Spinal cord (tissue), 10 donors: ENCODE data around the gene MPP4. TPM values are rescaled to one million over a fixed set of nuclear protein-coding genes. Genes with fewer than 3 reads are reported as not detected.
A peak's percentile ranks its signal among the peaks of the same experiment; 100 is the strongest.

Experiments
- DNase-seq, 6 donors: peaks; one replicate each; pipeline versions ENCODE4 v3.0.0 to v3.0.0-alpha.2; 2013 to 2015; ENCODE audit warnings: low spot score in 6 of 6, low read depth in 4 of 6
- H3K27ac ChIP-seq: one replicate; pipeline ENCODE4 v1.5.1; 2013; ENCODE audit warnings: low read depth, low read length, control low read depth
- H3K27me3 ChIP-seq: one replicate; pipeline ENCODE4 v1.6.1; 2013; ENCODE audit warnings: low read length; ENCODE audit not compliant: control insufficient read depth, insufficient read depth
- H3K36me3 ChIP-seq: one replicate; pipeline ENCODE4 v1.6.1; 2013; ENCODE audit warnings: low read length; ENCODE audit not compliant: control insufficient read depth, insufficient read depth
- H3K4me1 ChIP-seq: one replicate; pipeline ENCODE4 v1.6.1; 2013; ENCODE audit warnings: low read length; ENCODE audit not compliant: control insufficient read depth, insufficient read depth
- H3K4me3 ChIP-seq: one replicate; pipeline ENCODE4 v1.5.1; 2013; ENCODE audit warnings: low read depth, low read length, control low read depth
- H3K9me3 ChIP-seq: one replicate; pipeline ENCODE4 v1.6.1; 2013; ENCODE audit warnings: low read length; ENCODE audit not compliant: control insufficient read depth, insufficient read depth
- WGBS: methylation state at CpG from one replicate; pipeline ENCODE4 v1.1.5; 2013; ENCODE audit warnings: missing lambda C conversion rate; ENCODE audit not compliant: insufficient coverage; 5-methylcytosine and 5-hydroxymethylcytosine counted together
- polyA plus RNA-seq, 2 donors: library from polyadenylated mRNA; unstranded; fragments of 120-200 nt; gene quantifications; one replicate each; pipeline ENCODE4 v1.2.1, GENCODE V29; 2013; ENCODE audit not compliant: insufficient read length in 2 of 2
- small RNA-seq: library from RNA; depleted of rRNA; stranded (forward); fragments of <200 nt; gene quantifications from one replicate; pipeline ENCODE3, GENCODE V24; 2014; ENCODE audit warnings: low replicate concordance
- total RNA-seq, 2 donors: library from RNA; depleted of rRNA in 1 of 2; stranded (reverse); fragments of 120-200 nt in 1 of 2; fragments of >200 nt in 1 of 2; gene quantifications; one replicate each; pipeline versions ENCODE4 v1.2.3 to v1.2.4, GENCODE V29; 2013 to 2014
- donor health status: healthy.

MPP4 gene
- total and polyA plus RNA-seq, 4 donors, result 0.22 to 0.89 (median 0.28) TPM

GRCh38 chr2:201621293-201621999 is 77.0 kb downstream of the MPP4 start:
- WGBS, result 100% methylated on average over 3 of the region's 4 CpGs

GRCh38 chr2:201618744-201619662 is 79.4 kb downstream of the MPP4 start:
- WGBS, result 43% methylated on average over 38 of the region's 39 CpGs
- peaks cover 6% of the 10 kb centered on the region for H3K4me1 ChIP-seq
- H3K27ac ChIP-seq, result no peak overlapping the region
- peak overlapping the region; percentile 13 for H3K4me3 ChIP-seq
- peak in 2 of 6 donors; percentile 74 to 78 for DNase-seq
- no peaks in the 10 kb centered on the region for H3K27me3 ChIP-seq
- H3K9me3 ChIP-seq, result no peaks in the 10 kb centered on the region
- H3K36me3 ChIP-seq, result no peaks in the 10 kb centered on the region

More at GRCh38 chr2:201621293-201621999, 77.0 kb downstream of the MPP4 start:
- Histone ChIP-seq H3K9me3 (no peaks in the 10 kb centered on the region), H3K4me1 (peaks cover 6% of the 10 kb centered on the region), H3K27me3 (no peaks in the 10 kb centered on the region), H3K27ac (no peak overlapping the region), H3K4me3 (no peak overlapping the region), H3K36me3 (peaks cover 3% of the 10 kb centered on the region)
- DNase-seq, result no peak

- Histone ChIP-seq H3K4me3 (no peak overlapping the region), H3K36me3 (no peaks in the 10 kb centered on the region), H3K4me1 (no peaks in the 10 kb centered on the region), H3K27ac (no peak overlapping the region), H3K27me3 (no peaks in the 10 kb centered on the region), H3K9me3 (no peaks in the 10 kb centered on the region)
- DNase-seq, result no peak
- WGBS, result no CpG with 5 or more reads among the region's 1 CpG
These were observed 90.4 kb downstream of the MPP4 start for GRCh38 chr2:201608021-201608420.

- WGBS, result no CpG with 5 or more reads among the region's 2 CpGs
- no peak for DNase-seq
These were observed 90.9 kb downstream of the MPP4 start for GRCh38 chr2:201607568-201607967.

GRCh38 chr2:201600906-201601305 is 97.5 kb downstream of the MPP4 start:
- no CpG with 5 or more reads among the region's 3 CpGs for WGBS
- H3K4me3 ChIP-seq, result no peak overlapping the region

More at GRCh38 chr2:201607568-201607967, 90.9 kb downstream of the MPP4 start:
- no peaks in the 10 kb centered on the region for H3K27me3 ChIP-seq
- no peaks in the 10 kb centered on the region for H3K4me1 ChIP-seq
- H3K27ac ChIP-seq, result no peak overlapping the region
- no peaks in the 10 kb centered on the region for H3K9me3 ChIP-seq
- no peaks in the 10 kb centered on the region for H3K36me3 ChIP-seq
- no peak overlapping the region for H3K4me3 ChIP-seq

GRCh38 chr2:201597397-201597796 is 101.0 kb downstream of the MPP4 start:
- 68% methylated on average over 7 of the region's 8 CpGs for WGBS
- Histone ChIP-seq H3K36me3 (no peaks in the 10 kb centered on the region), H3K4me1 (no peaks in the 10 kb centered on the region), H3K27ac (no peak overlapping the region), H3K9me3 (no peaks in the 10 kb centered on the region), H3K4me3 (no peak overlapping the region), H3K27me3 (no peaks in the 10 kb centered on the region)
- peak in 1 of 6 donors; percentile 19 for DNase-seq

More at GRCh38 chr2:201600906-201601305, 97.5 kb downstream of the MPP4 start:
- Histone ChIP-seq H3K4me1 (no peaks in the 10 kb centered on the region), H3K27me3 (no peaks in the 10 kb centered on the region), H3K9me3 (no peaks in the 10 kb centered on the region), H3K27ac (no peak overlapping the region), H3K36me3 (no peaks in the 10 kb centered on the region)
- no peak for DNase-seq

Small RNA genes lying within 50 kb of the gene (small RNA-seq; reads per million reads assigned to genes)
- gene RNU6-651P, result not detected

Other genes starting within 250 kb of the MPP4 start
- 10 to 100 TPM; 34.9 to 57.9 TPM for gene TRAK2, start 247.2 kb downstream of the MPP4 start, total RNA-seq
- gene TRAK2, start 247.2 kb downstream of the MPP4 start, polyA plus RNA-seq, result 10 to 100 TPM; 23.9 to 30.8 TPM
- gene STRADB, start 246.9 kb downstream of the MPP4 start, total RNA-seq, result 100 to 1,000 TPM in 1 of 2 donors, 10 to 100 TPM in 1; 48.3 to 108 TPM
- gene STRADB, start 246.9 kb downstream of the MPP4 start, polyA plus RNA-seq, result 10 to 100 TPM; 77.6 to 78.4 TPM
- 10 to 100 TPM; 45.3 to 55.4 TPM for gene TMEM237, start 55.1 kb downstream of the MPP4 start, total RNA-seq
- 10 to 100 TPM; 44.9 to 47.2 TPM for gene TMEM237, start 55.1 kb downstream of the MPP4 start, polyA plus RNA-seq
- gene ALS2, start 82.3 kb upstream of the MPP4 start, total RNA-seq, result 10 to 100 TPM; 30.9 to 42.1 TPM
- 10 to 100 TPM; 21.7 to 24.8 TPM for gene ALS2, start 82.3 kb upstream of the MPP4 start, polyA plus RNA-seq
- under 1 TPM; 0.50 to 0.55 TPM for gene CDK15, start 107.9 kb upstream of the MPP4 start, total RNA-seq
- gene CDK15, start 107.9 kb upstream of the MPP4 start, polyA plus RNA-seq, result under 1 TPM; 0.22 to 0.30 TPM